ENCODE data around the gene PMF1. TPM values are rescaled to one million over a fixed set of nuclear protein-coding genes. Genes with fewer than 3 reads are reported as not detected.

PMF1 gene
- total and polyA plus RNA-seq, 4 donors, result 24.7 to 63.5 (median 36.9) TPM

DNA sequence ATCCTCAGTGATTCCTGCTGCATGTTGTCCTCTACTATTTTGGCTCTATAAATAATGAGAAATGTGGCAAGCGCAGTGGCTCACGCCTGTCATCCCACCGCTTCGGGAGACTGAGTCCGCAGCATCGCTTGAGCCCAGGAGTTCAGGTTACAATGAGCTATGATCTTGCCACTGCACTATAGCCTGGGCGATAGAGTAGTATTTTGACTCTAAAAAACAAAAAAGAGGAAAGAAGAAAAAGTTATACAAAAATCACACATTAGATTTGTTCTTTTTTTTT, 19.7 kb upstream of the PMF1 start:
- Histone ChIP-seq H3K27me3 (ENCODE audit: control insufficient read depth in 4 of 4, insufficient read depth in 4 of 4, low read length in 3 of 4) (no peaks in the 10 kb centered on the region), H3K4me1 (ENCODE audit: control insufficient read depth in 4 of 4, insufficient read depth in 4 of 4, low read length in 3 of 4) (peaks cover 12 to 37% (median 34%) of the 10 kb centered on the region in 4 donors), H3K9ac (ENCODE audit: low read depth in 1 of 2, low read length in 2 of 2) (peak overlapping the region; percentile 20 to 85), H3K4me3 (ENCODE audit: low read depth in 1 of 3, low read length in 3 of 3) (peak overlapping the region in 2 of 3 donors; percentile 34 to 46), H3K36me3 (ENCODE audit: control insufficient read depth in 4 of 4, insufficient read depth in 3 of 4, low read depth in 1 of 4, low read length in 3 of 4) (no peaks in the 10 kb centered on the region), H3K27ac (ENCODE audit: low read depth in 1 of 2, low read length in 2 of 2) (peak overlapping the region; percentile 82 to 83), H3K9me3 (ENCODE audit: control insufficient read depth in 4 of 4, low read length in 3 of 4) (peaks cover 0 to 4% (median under 1%) of the 10 kb centered on the region in 4 donors)
- TF ChIP-seq JUND (IDR thresholded peaks at IDR 0.05), result no peak
- TF ChIP-seq RAD21 (IDR thresholded peaks at IDR 0.05), result no peak
- no peak for TF ChIP-seq FOXA2 (IDR thresholded peaks at IDR 0.05)
- TF ChIP-seq, protein P1, sequence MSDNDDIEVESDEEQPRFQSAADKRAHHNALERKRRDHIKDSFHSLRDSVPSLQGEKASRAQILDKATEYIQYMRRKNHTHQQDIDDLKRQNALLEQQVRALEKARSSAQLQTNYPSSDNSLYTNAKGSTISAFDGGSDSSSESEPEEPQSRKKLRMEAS (IDR thresholded peaks at IDR 0.05), result no peak
- no peak for TF ChIP-seq NR2F2 (IDR thresholded peaks at IDR 0.05)
- TF ChIP-seq, protein P2, sequence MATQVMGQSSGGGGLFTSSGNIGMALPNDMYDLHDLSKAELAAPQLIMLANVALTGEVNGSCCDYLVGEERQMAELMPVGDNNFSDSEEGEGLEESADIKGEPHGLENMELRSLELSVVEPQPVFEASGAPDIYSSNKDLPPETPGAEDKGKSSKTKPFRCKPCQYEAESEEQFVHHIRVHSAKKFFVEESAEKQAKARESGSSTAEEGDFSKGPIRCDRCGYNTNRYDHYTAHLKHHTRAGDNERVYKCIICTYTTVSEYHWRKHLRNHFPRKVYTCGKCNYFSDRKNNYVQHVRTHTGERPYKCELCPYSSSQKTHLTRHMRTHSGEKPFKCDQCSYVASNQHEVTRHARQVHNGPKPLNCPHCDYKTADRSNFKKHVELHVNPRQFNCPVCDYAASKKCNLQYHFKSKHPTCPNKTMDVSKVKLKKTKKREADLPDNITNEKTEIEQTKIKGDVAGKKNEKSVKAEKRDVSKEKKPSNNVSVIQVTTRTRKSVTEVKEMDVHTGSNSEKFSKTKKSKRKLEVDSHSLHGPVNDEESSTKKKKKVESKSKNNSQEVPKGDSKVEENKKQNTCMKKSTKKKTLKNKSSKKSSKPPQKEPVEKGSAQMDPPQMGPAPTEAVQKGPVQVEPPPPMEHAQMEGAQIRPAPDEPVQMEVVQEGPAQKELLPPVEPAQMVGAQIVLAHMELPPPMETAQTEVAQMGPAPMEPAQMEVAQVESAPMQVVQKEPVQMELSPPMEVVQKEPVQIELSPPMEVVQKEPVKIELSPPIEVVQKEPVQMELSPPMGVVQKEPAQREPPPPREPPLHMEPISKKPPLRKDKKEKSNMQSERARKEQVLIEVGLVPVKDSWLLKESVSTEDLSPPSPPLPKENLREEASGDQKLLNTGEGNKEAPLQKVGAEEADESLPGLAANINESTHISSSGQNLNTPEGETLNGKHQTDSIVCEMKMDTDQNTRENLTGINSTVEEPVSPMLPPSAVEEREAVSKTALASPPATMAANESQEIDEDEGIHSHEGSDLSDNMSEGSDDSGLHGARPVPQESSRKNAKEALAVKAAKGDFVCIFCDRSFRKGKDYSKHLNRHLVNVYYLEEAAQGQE (IDR thresholded peaks at IDR 0.05), result no peak
- TF ChIP-seq, protein P3, sequence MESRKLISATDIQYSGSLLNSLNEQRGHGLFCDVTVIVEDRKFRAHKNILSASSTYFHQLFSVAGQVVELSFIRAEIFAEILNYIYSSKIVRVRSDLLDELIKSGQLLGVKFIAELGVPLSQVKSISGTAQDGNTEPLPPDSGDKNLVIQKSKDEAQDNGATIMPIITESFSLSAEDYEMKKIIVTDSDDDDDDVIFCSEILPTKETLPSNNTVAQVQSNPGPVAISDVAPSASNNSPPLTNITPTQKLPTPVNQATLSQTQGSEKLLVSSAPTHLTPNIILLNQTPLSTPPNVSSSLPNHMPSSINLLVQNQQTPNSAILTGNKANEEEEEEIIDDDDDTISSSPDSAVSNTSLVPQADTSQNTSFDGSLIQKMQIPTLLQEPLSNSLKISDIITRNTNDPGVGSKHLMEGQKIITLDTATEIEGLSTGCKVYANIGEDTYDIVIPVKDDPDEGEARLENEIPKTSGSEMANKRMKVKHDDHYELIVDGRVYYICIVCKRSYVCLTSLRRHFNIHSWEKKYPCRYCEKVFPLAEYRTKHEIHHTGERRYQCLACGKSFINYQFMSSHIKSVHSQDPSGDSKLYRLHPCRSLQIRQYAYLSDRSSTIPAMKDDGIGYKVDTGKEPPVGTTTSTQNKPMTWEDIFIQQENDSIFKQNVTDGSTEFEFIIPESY (IDR thresholded peaks at IDR 0.05), result no peak
- TF ChIP-seq EGR1 (IDR thresholded peaks at IDR 0.05; ENCODE audit: low read depth in 2 of 2), result no peak
- TF ChIP-seq, protein P4, sequence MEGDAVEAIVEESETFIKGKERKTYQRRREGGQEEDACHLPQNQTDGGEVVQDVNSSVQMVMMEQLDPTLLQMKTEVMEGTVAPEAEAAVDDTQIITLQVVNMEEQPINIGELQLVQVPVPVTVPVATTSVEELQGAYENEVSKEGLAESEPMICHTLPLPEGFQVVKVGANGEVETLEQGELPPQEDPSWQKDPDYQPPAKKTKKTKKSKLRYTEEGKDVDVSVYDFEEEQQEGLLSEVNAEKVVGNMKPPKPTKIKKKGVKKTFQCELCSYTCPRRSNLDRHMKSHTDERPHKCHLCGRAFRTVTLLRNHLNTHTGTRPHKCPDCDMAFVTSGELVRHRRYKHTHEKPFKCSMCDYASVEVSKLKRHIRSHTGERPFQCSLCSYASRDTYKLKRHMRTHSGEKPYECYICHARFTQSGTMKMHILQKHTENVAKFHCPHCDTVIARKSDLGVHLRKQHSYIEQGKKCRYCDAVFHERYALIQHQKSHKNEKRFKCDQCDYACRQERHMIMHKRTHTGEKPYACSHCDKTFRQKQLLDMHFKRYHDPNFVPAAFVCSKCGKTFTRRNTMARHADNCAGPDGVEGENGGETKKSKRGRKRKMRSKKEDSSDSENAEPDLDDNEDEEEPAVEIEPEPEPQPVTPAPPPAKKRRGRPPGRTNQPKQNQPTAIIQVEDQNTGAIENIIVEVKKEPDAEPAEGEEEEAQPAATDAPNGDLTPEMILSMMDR (IDR thresholded peaks at IDR 0.05; ENCODE audit: low read depth, low read length, missing input control), result no peak
- no peak for TF ChIP-seq TAF1 (conservative IDR thresholded peaks at IDR 0.05)
- TF ChIP-seq HNF4A (conservative IDR thresholded peaks at IDR 0.05), result no peak
- TF ChIP-seq YY1 (IDR thresholded peaks at IDR 0.05), result no peak
- no peak for TF ChIP-seq RXRA (IDR thresholded peaks at IDR 0.05)
- no peak for DNase-seq (ENCODE audit: low spot score)
- 93% methylated on average over 7 of the region's 7 CpGs for WGBS

DNA sequence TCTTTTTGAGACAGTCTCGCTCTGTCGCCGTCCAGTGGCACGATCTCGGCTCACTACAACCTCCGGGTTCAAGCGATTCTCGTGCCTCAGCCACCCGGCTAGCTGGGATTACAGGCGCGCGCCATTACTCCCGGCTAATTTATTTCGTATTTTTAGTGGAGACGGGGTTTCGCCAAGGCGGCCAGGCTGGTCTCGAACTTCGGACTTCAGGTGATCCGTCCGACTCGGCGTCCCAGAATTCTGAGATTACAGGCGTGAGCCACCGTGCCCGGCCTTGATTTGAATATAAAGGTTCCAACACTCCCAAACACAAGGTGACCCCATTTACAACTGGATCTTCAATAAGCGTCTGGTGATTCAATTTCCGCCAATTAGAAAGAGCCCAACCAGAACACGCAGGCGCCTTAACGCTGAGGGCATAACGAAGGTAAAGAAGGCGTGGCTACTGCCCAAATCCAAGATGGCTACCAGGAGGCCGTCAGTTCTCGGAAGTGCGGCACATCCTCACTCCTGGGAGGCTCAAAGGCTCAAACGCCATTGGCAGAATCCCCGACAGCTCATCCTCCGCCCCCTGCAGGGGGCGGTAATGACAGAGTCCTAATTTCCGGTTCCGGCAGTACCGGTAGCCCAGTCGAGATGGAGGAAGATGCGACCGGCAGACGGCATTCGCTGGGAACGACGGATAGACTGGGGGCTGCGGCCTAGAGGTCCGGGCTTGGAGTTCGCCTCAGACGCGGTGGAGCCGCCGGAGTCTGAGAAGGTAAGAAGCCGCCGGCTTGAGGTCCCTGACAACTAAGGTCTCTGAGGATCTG, 19.1 kb upstream of the PMF1 start, which contains the start of gene SLC25A44:
SLC25A44 (plus strand) TSS at position 617 of the 812 bp plus-strand sequence. CDS start 5,744 bp downstream, outside the sequence.
- DNase-seq (ENCODE audit: low spot score), result peak; percentile 97
- Histone ChIP-seq H3K27ac (ENCODE audit: low read depth in 1 of 2, low read length in 2 of 2) (peak within 1 kb of the TSS; percentile 82 to 83), H3K9me3 (ENCODE audit: control insufficient read depth in 4 of 4, low read length in 3 of 4) (peaks cover 0 to 4% (median under 1%) of the 10 kb centered on the region in 4 donors), H3K4me1 (ENCODE audit: control insufficient read depth in 4 of 4, insufficient read depth in 4 of 4, low read length in 3 of 4) (peaks cover 13 to 42% (median 37%) of the 10 kb centered on the region in 4 donors), H3K27me3 (ENCODE audit: control insufficient read depth in 4 of 4, insufficient read depth in 4 of 4, low read length in 3 of 4) (no peaks in the 10 kb centered on the region), H3K36me3 (ENCODE audit: control insufficient read depth in 4 of 4, insufficient read depth in 3 of 4, low read depth in 1 of 4, low read length in 3 of 4) (no peaks in the 10 kb centered on the region), H3K9ac (ENCODE audit: low read depth in 1 of 2, low read length in 2 of 2) (peak within 1 kb of the TSS; percentile 68 to 89), H3K4me3 (ENCODE audit: low read depth in 1 of 3, low read length in 3 of 3) (peak within 1 kb of the TSS; percentile 69 to 98 (median 97))
- 8% methylated on average over 59 of the region's 59 CpGs for WGBS
- TF ChIP-seq RAD21 (IDR thresholded peaks at IDR 0.05) (peak in 1 of 2 donors; percentile 62), FOXA1 (IDR thresholded peaks at IDR 0.05) (no peak), EGR1 (IDR thresholded peaks at IDR 0.05; ENCODE audit: low read depth in 2 of 2) (peak; percentile 87 to 90), HNF4G (IDR thresholded peaks at IDR 0.05) (peak; percentile 28), JUND (IDR thresholded peaks at IDR 0.05) (peak; percentile 61 to 92), FOXA2 (IDR thresholded peaks at IDR 0.05) (no peak)
- TF ChIP-seq, protein P1 (IDR thresholded peaks at IDR 0.05), result peak; percentile 76
- TF ChIP-seq, protein P2 (IDR thresholded peaks at IDR 0.05), result peak; percentile 52
- TF ChIP-seq, protein P5, sequence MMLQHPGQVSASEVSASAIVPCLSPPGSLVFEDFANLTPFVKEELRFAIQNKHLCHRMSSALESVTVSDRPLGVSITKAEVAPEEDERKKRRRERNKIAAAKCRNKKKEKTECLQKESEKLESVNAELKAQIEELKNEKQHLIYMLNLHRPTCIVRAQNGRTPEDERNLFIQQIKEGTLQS (IDR thresholded peaks at IDR 0.05), result peak; percentile 71
- TF ChIP-seq, protein P3 (IDR thresholded peaks at IDR 0.05), result peak; percentile 71

Data from liver (tissue), 9 donors.